ENCODE results near the gene SFRP5.

- no peak for TF ChIP-seq CTCF (IDR thresholded peaks at IDR 0.05; ENCODE audit: insufficient read depth, low read depth, low read length)
- TF ChIP-seq EZH2 (IDR thresholded peaks at IDR 0.05; ENCODE audit: insufficient read depth, low read length): no peak
Observed at GRCh38 chr10:97764519-97764931, 7.3 kb downstream of the SFRP5 start.

Measured in astrocyte (in vitro differentiated cells and primary cell).